Activated B cell treated with CpG ODN at 0.5 μM for 24 hours (primary cell): Measurements from ENCODE around the gene SGCD. TPM values are rescaled to one million over a fixed set of nuclear protein-coding genes. Genes with fewer than 3 reads are reported as not detected.

Experiments used
- ATAC-seq: fragments of 200-7000 bp; cut with Tn5 transposase; one replicate; pipeline ENCODE4 v1.10.0; 2021; ENCODE audit warnings: low read depth, mild to moderate bottlenecking, moderate library complexity
- CTCF ChIA-PET: fragments of 350-600 bp; sonication (Branson Sonifier 250); formaldehyde crosslinking; loops from one replicate; lab custom pipeline; 2021; ENCODE audit warnings: antibody characterized with exemption; lab: Charles Lee
- POLR2A ChIA-PET: fragments of 350-600 bp; sonication (Branson Sonifier 250); formaldehyde crosslinking; loops from one replicate; lab custom pipeline; 2021; ENCODE audit warnings: antibody characterized with exemption; lab: Charles Lee
- DNase-seq: peaks from one replicate; pipeline ENCODE4 v3.0.0; 2022
- H3K27ac Mint-ChIP-seq: one replicate; pipeline ENCODE4 v1.8.0; 2020; ENCODE audit warnings: mixed read lengths
- H3K27me3 Mint-ChIP-seq: one replicate; pipeline ENCODE4 v1.8.0; 2021; ENCODE audit warnings: mixed read lengths
- H3K36me3 Mint-ChIP-seq: one replicate; pipeline ENCODE4 v1.8.0; 2021; ENCODE audit warnings: low read depth, mixed read lengths
- H3K4me1 Mint-ChIP-seq: one replicate; pipeline ENCODE4 v1.8.0; 2021; ENCODE audit warnings: mixed read lengths
- H3K4me3 Mint-ChIP-seq: one replicate; pipeline ENCODE4 v1.8.0; 2020; ENCODE audit warnings: mild to moderate bottlenecking, mixed read lengths
- H3K9me3 Mint-ChIP-seq: one replicate; pipeline ENCODE4 v1.8.0; 2020; ENCODE audit warnings: mixed read lengths
- CTCF ChIP-seq: fragments of 200-600 bp; IDR thresholded peaks from one replicate; pipeline ENCODE4 v1.8.0; 2022; ENCODE audit warnings: antibody characterized with exemption, mild to moderate bottlenecking
- intact Hi-C: fragments of 100-400 bp; cut with micrococcal nuclease; formaldehyde crosslinking; loops from one replicate; pipeline ENCODE4 v1.15.1; 2024
- total RNA-seq: library from RNA; stranded (reverse); gene quantifications from 2 replicates; pipeline ENCODE4 v1.2.3, GENCODE V29; 2022

The SGCD gene
- total RNA-seq, 1 donor from 2014 or later: not detected

DNA sequence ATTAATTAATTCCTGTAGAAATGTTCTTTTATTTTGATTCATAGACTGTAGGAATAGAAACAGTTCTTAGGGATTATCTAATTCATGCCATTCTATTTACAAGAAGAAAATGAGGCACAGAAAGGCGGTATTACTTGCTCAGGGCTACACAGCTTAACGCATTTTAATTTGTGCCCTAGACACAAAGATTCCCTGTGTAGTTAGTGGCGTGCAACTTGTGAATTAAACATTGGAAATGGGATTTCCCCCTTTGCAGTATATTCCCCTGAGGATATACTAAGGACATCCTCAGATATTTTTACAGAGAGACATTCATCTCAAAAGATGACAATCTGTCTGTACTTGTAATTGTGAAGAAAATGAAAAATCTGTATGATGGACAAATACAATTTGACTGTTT lies 108.1 kb downstream of the SGCD start:
- ChIA-PET CTCF (no interaction called here), POLR2A (no interaction called here)
- peaks cover 1% of the 10 kb centered on the region for H3K9me3 Mint-ChIP-seq
- no peak overlapping the region for H3K27ac Mint-ChIP-seq
- intact Hi-C loops: no loop called here
- peaks cover 12% of the 10 kb centered on the region for H3K27me3 Mint-ChIP-seq
- no peak for TF ChIP-seq CTCF
- H3K4me1 Mint-ChIP-seq: no peaks in the 10 kb centered on the region
- no peaks in the 10 kb centered on the region for H3K36me3 Mint-ChIP-seq
- H3K4me3 Mint-ChIP-seq: no peak overlapping the region
- DNase-seq (no peak), ATAC-seq (no peak)

GRCh38 chr5:156438076-156438475 lies 111.1 kb downstream of the SGCD start:
- no peak overlapping the region for H3K27ac Mint-ChIP-seq
- peaks cover 2% of the 10 kb centered on the region for H3K27me3 Mint-ChIP-seq
- H3K9me3 Mint-ChIP-seq: no peaks in the 10 kb centered on the region
- no peaks in the 10 kb centered on the region for H3K4me1 Mint-ChIP-seq
- ChIA-PET CTCF (no interaction called here), POLR2A (no interaction called here)
- no peak overlapping the region for H3K4me3 Mint-ChIP-seq
- H3K36me3 Mint-ChIP-seq: no peaks in the 10 kb centered on the region
- no peak for ATAC-seq
- intact Hi-C loops: no loop called here
- no peak for DNase-seq
- TF ChIP-seq CTCF: no peak

DNA sequence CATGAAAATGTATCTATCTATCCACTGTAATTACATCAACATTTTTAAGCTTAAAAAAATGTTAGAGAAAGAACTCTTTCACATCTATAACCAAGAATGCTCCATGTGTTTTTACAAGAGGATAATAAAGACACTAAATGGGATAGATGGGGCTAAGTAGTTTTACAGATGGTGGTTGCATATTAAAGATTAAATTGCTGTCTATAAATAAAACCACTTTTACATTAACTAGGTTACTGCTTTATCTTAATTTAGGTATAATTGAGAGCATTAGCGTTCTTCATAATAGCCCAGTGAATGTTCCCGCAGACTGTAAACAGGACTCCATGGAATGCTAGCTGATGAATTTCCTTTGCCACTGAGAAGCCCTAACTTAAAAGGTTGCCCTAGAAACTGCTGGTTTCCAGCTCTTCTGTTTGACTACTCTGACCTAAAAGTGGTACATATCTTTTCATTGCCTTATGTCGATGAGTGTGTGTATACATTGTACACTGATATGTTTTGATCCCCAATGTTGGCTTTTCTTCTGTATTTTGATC lies 117.9 kb downstream of the SGCD start:
- CTCF ChIA-PET: no interaction called here
- H3K4me1 Mint-ChIP-seq: no peaks in the 10 kb centered on the region

GRCh38 chr5:156446526-156446925 lies 119.6 kb downstream of the SGCD start:
- H3K27me3 Mint-ChIP-seq: peaks cover 14% of the 10 kb centered on the region
- intact Hi-C loops: no loop called here
- H3K4me3 Mint-ChIP-seq: no peak overlapping the region
- H3K9me3 Mint-ChIP-seq: no peaks in the 10 kb centered on the region
- H3K27ac Mint-ChIP-seq: no peak overlapping the region
- DNase-seq: no peak
- H3K36me3 Mint-ChIP-seq: no peaks in the 10 kb centered on the region
- ChIA-PET POLR2A (no interaction called here), CTCF (no interaction called here)
- TF ChIP-seq CTCF: no peak
- H3K4me1 Mint-ChIP-seq: no peaks in the 10 kb centered on the region
- ATAC-seq: no peak

More for the DNA sequence above, 117.9 kb downstream of the SGCD start:
- no peak overlapping the region for H3K4me3 Mint-ChIP-seq
- ATAC-seq: no peak
- no peak for DNase-seq
- no peaks in the 10 kb centered on the region for H3K9me3 Mint-ChIP-seq
- no peaks in the 10 kb centered on the region for H3K36me3 Mint-ChIP-seq
- peaks cover 14% of the 10 kb centered on the region for H3K27me3 Mint-ChIP-seq
- no peak overlapping the region for H3K27ac Mint-ChIP-seq
- TF ChIP-seq CTCF: no peak
- intact Hi-C loops: no loop called here
- POLR2A ChIA-PET: no interaction called here

DNA sequence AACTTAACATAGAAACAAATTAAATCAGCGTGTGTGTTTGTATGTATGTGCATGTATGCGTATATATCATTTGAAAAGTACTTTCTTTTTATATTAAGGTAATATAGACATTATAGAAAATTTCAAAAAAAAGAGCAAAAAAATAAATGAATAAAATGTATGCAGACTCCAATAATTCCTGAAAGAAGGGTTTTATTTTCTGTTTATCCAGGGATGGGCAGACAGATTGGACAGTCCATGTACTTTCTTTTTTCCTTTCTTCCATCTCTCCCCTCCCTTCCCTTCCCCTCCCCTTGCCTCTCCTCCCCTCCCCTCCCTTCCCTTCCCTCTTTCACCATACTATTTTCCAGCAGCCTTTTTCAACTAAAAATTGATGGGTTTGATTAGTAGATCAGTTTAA lies 123.8 kb downstream of the SGCD start:
- Mint-ChIP-seq H3K27me3 (peaks cover 10% of the 10 kb centered on the region), H3K36me3 (no peaks in the 10 kb centered on the region), H3K4me1 (no peaks in the 10 kb centered on the region), H3K4me3 (no peak overlapping the region), H3K27ac (no peak overlapping the region), H3K9me3 (no peaks in the 10 kb centered on the region)
- no peak for ATAC-seq
- intact Hi-C loops: no loop called here
- ChIA-PET CTCF (no interaction called here), POLR2A (no interaction called here)
- TF ChIP-seq CTCF: no peak
- no peak for DNase-seq
